GM11168 (cell line): Measurements from ENCODE around the gene ADD3.

Experiments
- in situ Hi-C: fragments of 300-500 bp; cut with MboI; formaldehyde crosslinking; loops from one replicate; pipeline ENCODE4 v1.12.0; 2022; ENCODE audit warnings: low sequenced_read_pairs; ENCODE audit not compliant: unreplicated experiment

The ADD3 gene

DNA sequence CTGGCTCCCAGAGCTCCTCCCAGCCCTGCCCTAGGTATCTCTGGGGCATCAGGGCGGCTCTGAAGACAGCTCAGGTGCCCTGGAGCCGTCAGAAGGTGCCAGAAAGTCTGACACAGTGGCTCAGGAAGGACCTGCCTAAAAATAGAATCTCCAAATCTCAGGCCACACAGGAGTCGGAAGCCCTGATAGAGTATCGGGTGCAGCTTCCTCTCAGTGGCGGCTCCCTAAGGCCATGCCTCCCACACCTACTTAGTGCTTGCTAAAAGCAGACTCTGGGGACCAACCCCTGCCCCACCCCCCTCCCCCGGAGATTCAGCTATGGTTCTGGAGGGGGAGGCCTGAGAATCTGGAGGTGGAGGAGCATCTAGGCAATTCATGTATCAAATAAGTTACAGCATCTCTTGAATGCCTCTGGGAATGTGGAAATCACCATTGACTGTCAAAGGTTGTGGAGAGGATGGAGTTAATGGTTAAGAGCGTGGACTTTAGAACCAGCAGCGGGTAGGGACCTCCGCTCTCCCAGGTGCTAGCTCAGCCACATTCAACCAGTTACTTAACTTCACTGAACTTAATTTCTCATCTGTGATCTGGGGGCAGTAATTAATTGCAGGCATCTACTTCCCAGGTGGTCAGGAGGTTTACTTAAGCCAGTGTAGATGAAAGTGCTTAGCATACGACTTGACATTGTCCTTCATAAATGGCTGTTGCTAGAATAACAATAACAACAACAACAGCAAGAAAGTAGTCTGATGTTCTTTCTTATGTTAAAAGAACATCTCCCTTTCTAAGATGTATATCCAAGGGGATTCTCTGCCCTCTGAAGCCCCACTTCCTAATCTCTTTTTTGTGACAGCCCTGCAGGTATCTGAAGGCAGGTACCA lies 161.1 kb downstream of the ADD3 start:
- in situ Hi-C loops, result no loop called here

DNA sequence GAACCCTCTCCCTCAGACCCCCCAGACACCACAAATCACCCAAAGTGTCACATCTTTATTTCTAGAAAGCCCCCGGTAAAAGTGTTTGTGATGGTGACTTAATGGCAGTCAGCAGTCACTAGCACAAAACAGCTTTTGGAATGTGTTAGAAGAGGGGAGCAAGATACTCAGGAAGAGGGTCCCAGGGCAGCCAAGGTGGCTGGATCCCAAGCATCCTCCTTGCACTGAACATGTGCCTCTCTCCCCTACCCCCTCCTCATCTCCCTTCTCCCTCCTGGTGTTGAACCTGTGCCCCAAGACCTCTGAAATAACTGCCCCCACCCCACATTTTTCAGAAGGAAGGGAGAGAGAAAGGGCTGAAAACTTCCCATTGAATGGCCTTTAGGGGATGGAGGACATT lies 161.8 kb downstream of the ADD3 start:
- in situ Hi-C loops, result no loop called here

DNA sequence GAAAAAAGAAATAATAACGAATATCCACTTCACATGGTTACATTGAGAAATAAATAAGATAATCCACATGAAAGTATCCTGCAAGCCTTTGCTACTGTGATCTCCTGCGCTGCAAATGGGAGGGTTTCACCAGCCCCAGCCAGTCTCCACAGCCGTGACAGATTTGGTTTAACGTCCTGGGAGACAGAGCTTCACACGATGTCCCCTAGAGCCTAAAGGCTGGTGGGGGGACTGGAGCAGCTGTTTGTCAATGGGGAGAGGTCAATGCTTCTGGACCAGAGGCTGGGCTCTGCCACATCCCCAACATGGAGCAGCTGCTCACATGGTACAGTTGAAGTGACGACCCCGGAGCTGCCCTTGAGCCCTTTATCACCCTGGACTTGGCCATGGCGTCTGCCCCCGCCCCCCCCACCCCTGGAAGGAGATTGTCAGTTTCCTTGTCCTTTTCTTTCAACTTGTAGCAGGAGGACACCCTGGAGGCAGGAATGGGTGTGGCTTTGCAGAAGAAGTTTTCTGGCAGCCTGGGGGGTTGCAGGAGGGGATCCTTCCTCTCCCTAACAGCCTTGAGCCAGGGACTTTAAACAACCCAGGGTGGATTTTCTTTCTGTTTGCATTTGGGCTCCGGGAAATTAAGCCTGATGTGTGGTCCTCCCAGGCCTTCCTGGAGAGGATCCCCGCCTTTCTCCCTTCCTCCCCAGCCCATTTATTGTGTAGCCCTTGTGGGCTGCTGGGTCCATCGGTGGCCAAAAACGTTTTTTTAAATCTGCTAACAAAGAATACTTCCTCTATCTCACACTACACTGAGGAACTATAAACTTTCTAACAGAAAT lies 162.6 kb downstream of the ADD3 start:
- in situ Hi-C loops, result no loop called here

DNA sequence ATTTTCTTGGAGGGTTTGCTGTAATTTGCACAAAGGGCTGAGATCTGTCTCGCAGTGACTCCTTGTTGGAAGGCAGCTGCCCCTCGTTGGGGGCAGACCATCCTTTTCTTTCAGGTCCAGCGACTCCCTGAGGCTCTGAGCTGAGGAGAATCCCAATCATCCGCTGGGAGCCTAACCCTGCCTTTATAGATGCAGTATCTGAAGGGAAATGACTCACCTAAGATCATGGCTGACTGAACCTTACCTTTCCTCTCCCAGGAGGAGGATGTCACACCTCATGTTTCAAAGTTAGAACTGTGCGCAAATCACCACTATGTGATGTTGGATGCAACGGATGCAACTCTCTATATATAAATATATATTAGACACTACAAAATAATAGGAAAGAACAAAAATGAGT lies 163.2 kb downstream of the ADD3 start:
- in situ Hi-C loops, result no loop called here

DNA sequence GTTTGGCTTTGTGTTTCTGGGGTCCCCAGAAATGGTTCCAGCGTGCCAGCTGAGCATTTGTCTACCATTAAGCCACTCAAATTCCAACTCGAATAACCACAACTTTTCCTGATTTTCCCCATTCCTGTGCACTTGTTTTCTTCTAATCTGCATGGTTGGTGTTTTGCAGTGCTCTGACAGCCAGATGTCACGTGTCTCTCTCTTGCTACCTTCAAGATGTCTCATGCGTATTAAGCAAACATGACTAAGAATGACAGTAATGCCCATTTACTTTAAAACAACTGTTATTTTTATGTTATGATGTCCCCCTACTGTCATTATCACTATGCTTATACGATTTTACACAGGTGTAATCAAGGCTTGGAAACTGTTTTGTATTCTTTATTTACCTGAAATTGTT lies 164.4 kb downstream of the ADD3 start:
- in situ Hi-C loops, result no loop called here

DNA sequence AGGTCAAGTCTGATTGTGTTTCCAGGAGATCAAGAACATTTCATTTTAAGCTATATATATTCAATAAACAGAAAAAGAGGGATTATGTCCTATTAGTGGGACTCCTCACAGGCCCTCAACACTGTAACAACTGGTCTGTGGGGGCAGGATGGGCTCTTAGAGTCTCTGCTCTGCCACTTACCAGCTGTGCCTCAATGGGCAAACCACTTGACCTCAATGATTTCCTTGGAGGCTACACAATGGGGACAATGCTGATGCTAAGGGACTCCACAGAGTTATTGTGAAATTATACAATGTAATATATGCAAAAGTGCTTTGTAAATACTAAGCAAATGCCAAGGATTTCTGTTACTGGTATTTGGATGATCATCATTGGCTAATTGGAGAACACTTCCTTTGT lies 166.4 kb downstream of the ADD3 start:
- in situ Hi-C loops, result no loop called here

DNA sequence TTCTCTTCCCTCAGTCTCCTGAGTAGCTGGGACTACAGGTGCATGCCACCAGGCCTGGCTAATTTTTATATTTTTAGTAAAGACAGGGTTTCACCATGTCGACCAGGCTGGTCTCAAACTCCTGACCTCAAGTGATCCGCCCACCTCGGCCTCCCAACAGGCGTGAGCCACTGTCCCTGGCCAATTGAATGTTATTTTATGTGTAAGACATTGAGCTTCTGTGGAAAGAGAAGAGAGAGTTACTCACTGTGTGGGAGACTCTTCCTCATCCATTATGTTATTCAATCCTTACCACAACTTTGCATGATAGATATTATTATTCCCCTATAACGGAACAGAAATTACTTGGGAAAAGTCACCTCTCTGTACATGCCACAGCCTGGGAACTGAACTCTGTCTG lies 167.0 kb downstream of the ADD3 start:
- in situ Hi-C loops, result no loop called here

DNA sequence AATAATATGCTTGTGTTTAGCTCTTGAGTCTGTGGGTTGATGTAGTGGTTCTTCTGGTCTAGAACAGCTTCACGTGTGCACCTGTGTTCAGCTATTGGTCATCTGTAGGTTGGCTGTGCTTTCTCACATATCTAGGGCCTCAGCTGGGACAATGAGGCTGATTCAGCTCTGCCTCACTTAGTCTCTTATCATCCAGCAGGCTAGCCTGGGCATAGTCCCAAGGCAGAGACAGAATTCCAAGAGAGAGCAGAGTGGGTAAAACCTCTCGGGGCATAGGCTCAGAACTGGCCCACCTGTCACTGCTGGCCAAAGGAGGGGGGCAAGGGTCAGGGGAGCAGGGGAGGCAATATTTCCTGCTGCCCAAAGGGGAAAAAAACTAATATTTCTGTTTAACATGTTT lies 167.6 kb downstream of the ADD3 start:
- in situ Hi-C loops, result no loop called here

DNA sequence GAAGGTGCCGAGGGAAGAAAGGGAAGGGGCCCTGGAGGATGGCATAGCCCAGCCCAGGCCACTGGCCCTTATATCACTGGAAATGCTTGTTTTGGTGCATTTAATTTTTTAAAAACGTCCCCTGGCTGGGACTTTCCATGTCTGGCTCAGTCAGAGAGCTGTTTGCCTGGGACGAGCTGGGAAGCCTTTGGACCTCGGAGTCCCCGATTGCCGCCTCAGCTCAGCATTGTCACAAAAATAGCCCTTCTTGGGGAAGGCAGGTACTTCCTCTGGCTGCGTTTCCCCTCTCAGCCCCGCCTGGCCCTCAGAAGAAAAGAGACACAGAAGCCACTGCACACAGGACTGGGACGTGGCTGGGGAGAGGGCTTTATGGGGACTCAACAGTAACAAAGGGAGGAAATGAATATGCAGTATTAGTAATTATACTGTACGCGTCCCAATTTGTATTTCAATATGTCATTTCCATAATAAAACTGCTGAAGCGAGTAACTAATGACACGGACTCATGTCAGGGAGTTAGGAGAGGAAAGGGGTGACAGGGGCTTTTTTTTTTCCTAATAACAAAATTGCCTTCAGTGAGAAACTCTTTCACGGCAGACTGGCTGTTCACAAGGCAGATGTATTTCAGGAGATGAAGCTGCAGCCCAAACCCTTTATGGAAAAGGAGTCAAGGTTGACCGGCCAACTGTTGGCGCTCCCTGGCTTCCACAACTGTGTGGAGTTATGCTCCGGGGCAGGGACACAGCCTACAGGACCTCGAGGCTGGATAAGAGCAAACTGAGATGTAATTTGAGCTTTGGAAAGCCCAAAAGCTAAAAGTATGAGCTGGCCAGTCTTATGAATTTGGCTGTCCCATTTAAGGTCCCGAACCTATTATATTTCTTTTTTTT lies 168.6 kb downstream of the ADD3 start:
- in situ Hi-C loops, result no loop called here

DNA sequence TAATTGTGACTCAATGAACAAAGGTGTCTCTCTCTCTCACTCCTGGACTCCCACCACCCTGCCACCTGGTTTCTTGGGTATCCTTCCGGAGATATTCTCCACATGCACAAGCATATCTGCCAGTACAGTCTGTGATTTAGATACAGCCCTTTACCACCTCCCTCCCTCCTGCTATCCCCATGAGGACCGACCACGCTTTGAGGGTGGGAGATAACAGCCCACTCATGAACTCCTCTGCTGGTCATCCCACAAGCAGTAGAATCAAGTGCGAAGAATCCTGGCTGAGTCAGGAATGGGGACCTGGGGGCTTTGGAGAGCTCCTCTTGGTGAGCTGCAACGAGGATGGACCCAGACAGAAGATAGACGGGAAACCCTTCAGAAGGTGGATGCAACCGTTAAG lies 171.4 kb downstream of the ADD3 start:
- in situ Hi-C loops, result no loop called here

DNA sequence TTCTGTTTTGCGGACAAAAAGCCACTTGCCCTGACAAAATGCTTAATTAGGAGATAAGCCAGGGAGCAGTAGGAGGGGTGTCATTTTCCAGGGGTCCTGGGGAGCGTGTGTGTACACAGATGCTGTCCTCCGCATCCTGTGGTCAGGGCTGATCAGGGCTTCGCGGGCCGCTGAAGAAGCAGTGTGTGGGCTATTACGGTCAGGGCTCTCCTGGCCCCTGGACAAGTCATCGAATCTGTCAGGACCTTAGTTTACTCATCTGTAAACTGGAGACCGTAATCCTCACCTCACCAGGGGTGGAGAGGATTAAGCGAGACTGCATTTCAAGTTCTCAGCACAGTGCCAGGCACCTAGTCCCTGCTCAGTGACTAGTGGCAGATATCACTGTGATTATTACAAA lies 173.7 kb downstream of the ADD3 start:
- in situ Hi-C loops, result no loop called here

DNA sequence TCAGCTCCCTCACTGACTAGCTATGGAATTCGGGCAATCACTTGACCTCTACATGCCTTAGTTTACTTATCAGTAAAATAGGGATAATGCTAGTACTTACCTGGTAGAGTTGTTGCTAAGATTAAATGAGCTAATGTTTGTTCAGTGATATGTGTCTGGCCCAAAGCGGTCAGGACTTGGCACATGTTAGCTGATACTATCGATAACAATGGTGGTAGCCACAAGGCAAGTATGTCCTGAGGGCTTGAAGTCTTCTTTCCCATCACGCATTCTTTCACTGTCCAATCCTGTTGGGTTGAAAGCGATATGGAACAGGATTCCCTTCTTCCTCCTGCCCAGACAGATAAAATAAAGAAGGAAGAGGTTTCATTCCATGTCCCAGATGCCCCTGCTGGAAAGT lies 174.1 kb downstream of the ADD3 start:
- in situ Hi-C loops, result no loop called here

DNA sequence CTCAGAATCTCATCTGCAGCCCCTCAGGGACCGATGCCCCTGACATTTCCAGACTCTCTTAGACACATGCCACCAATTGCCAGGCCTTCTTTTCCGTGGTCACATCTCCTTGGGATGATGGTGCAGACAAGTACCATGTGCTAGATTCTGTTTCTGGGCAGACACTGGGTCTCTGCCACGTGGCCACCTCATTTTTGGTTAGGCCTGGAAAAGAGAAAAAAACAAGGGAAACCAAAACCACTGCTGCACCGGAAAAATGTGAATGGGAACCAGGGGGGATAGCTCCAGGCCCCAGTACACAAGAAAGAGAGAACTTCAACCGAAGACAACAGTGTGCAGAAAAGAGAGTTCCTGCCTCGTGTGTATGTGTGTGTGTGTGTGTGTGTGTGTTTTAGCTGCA lies 176.6 kb downstream of the ADD3 start:
- in situ Hi-C loops, result no loop called here
